Neural cell (in vitro differentiated cells): ENCODE data around the gene MEIS1. TPM values are rescaled to one million over a fixed set of nuclear protein-coding genes. Genes with fewer than 3 reads are reported as not detected.

Experiments
- H2AFZ ChIP-seq: fragments of 200-600, 300-800 bp; sonication (generic), shearing (Covaris generic); 2 replicates; pipeline ENCODE4 v1.6.0; 2014; ENCODE audit warnings: low read depth, mild to moderate bottlenecking, antibody characterized with exemption, low read length, moderate library complexity
- H3F3A ChIP-seq: fragments of 200-600 bp; shearing (Covaris generic); 2 replicates; pipeline ENCODE4 v1.6.1; 2016; ENCODE audit warnings: mild to moderate bottlenecking, moderate library complexity, mixed read lengths, antibody characterized with exemption, low read length; ENCODE audit not compliant: insufficient read depth, poor library complexity, severe bottlenecking
- H3K27ac ChIP-seq: fragments of 200-600, 300-800 bp; sonication (generic), shearing (Covaris generic); 2 replicates; pipeline ENCODE4 v1.5.1; 2014; ENCODE audit warnings: mild to moderate bottlenecking, low read length, moderate library complexity
- H3K27me3 ChIP-seq: fragments of 300-800, 200-600 bp; sonication (generic), shearing (Covaris generic); 2 replicates; pipeline ENCODE4 v1.6.0; 2014; ENCODE audit warnings: mild to moderate bottlenecking, low read depth, low read length, moderate library complexity; ENCODE audit not compliant: insufficient read depth
- H3K36me3 ChIP-seq: fragments of 300-800, 200-600 bp; sonication (generic), shearing (Covaris generic); 2 replicates; pipeline ENCODE4 v1.5.1; 2014; ENCODE audit warnings: mild to moderate bottlenecking, antibody characterized with exemption, low read length, moderate library complexity; ENCODE audit not compliant: insufficient read depth
- H3K4me2 ChIP-seq: fragments of 300-800, 200-600 bp; sonication (generic), shearing (Covaris generic); 2 replicates; pipeline ENCODE4 v1.6.0; 2014; ENCODE audit warnings: mild to moderate bottlenecking, low read length
- H3K4me3 ChIP-seq: fragments of 300-800, 200-600 bp; sonication (generic), shearing (Covaris generic); 2 replicates; pipeline ENCODE4 v1.5.1; 2014; ENCODE audit warnings: mild to moderate bottlenecking, low read length, moderate library complexity
- H3K79me2 ChIP-seq: fragments of 200-600 bp; shearing (Covaris generic); replicated peaks from 2 replicates; pipeline ENCODE4 v1.6.0; 2014; ENCODE audit warnings: mild to moderate bottlenecking, low read length, moderate library complexity; ENCODE audit not compliant: insufficient read depth
- H3K9ac ChIP-seq: fragments of 300-800, 200-600 bp; sonication (generic), shearing (Covaris generic); 2 replicates; pipeline ENCODE4 v1.6.1; 2016; ENCODE audit warnings: mild to moderate bottlenecking, low read length, mixed read lengths
- H3K9me2 ChIP-seq: fragments of 200-600 bp; shearing (Covaris generic); 2 replicates; pipeline ENCODE4 v1.6.1; 2016; ENCODE audit warnings: mild to moderate bottlenecking, low read length, mixed read lengths; ENCODE audit not compliant: insufficient read depth
- H3K9me3 ChIP-seq: fragments of 200-600, 300-800 bp; sonication (generic), shearing (Covaris generic); 2 replicates; pipeline ENCODE4 v1.6.1; 2016; ENCODE audit warnings: mild to moderate bottlenecking, mixed run types, low read length, moderate library complexity, mixed read lengths
- H4K20me1 ChIP-seq: fragments of 200-600 bp; shearing (Covaris generic); 2 replicates; pipeline ENCODE4 v1.6.1; 2016; ENCODE audit warnings: mild to moderate bottlenecking, mixed run types; ENCODE audit not compliant: insufficient read depth
- CTCF ChIP-seq: fragments of 450-650 bp; IDR thresholded peaks from 2 replicates; pipeline ENCODE4 v1.5.1; 2014; ENCODE audit warnings: antibody characterized with exemption, mild to moderate bottlenecking, moderate library complexity; ENCODE audit not compliant: poor library complexity, severe bottlenecking
- EP300 ChIP-seq: fragments of 450-650 bp; conservative IDR thresholded peaks from 2 replicates; pipeline ENCODE4 v1.6.1; 2014; ENCODE audit warnings: antibody characterized with exemption, mild to moderate bottlenecking, moderate library complexity; ENCODE audit not compliant: poor library complexity, severe bottlenecking
- EZH2 ChIP-seq: fragments of 200-600, 300-800 bp; shearing (Covaris generic), sonication (generic); IDR thresholded peaks from 2 replicates; pipeline ENCODE4 v1.6.1; 2014; ENCODE audit warnings: antibody characterized with exemption, low read length, borderline replicate concordance, mild to moderate bottlenecking; ENCODE audit not compliant: insufficient read depth, poor library complexity, severe bottlenecking
- MXI1 ChIP-seq: fragments of 450-650 bp; conservative IDR thresholded peaks from 2 replicates; pipeline ENCODE4 v1.6.1; 2014; ENCODE audit warnings: antibody characterized with exemption, mild to moderate bottlenecking; ENCODE audit not compliant: poor library complexity, severe bottlenecking
- POLR2AphosphoS5 ChIP-seq: IDR thresholded peaks from 2 replicates; pipeline ENCODE4 v1.6.1; 2012
- RAD21 ChIP-seq: fragments of 450-650 bp; conservative IDR thresholded peaks from 2 replicates; pipeline ENCODE4 v1.6.1; 2014; ENCODE audit warnings: antibody characterized with exemption, mild to moderate bottlenecking, moderate library complexity
- REST ChIP-seq: IDR thresholded peaks from 2 replicates; pipeline ENCODE4 v1.6.1; 2012; ENCODE audit warnings: borderline replicate concordance
- SMC3 ChIP-seq: fragments of 450-650 bp; conservative IDR thresholded peaks from 2 replicates; pipeline ENCODE4 v1.6.1; 2014; ENCODE audit warnings: antibody characterized with exemption, mild to moderate bottlenecking, moderate library complexity; ENCODE audit not compliant: poor library complexity
- TAF1 ChIP-seq: IDR thresholded peaks from 2 replicates; pipeline ENCODE4 v1.6.1; 2012; ENCODE audit warnings: low read depth
- polyA plus RNA-seq: library from polyadenylated mRNA; depleted of rRNA; stranded (reverse); fragments of >200 nt; gene quantifications from 2 replicates; pipeline ENCODE4 v1.2.3, GENCODE V29; 2014

Gene MEIS1
- polyA plus RNA-seq, 1 donor from 2014 or later = 46.5 TPM

DNA sequence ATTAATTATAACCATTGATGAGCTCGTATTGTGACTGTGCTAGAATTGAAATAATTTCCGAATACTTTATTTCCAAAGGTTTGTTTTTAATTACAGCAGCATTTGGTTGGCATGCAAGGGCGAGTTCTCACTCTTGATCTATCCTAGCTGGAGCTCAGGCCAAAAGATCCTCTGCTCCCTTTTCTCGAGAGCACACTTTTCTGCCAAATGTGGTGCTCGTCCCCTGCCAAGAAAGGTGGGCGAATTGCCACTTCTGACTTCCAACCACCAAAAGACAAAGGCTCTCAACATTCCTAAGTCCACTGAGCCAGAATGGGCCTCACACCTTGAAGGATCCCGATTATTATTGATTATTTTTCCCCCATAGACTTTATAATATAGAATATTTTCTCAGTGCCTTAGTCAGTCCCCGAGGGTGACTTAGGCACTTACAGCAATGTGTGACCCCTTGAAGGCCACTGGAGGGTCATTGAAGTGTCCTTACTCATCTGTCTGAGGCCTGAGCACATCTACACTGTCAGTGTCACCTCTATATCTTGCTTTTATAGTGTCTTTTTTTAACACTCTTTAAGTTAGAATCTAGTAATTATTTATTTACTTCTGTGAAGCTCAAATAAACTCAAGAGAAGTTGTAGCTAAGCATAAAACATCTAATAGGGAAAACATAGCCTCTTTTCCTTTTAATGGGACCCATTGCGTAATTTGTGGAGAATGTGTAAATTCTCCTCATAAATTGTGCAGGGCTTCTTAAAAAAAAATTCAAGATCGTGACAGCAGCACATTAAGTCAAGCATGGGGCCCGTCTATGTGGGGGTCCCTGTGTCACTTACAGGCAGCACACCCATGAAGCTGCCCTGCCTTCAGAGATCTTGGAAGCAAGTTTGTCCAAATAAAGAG is 98.3 kb downstream of the MEIS1 start:
- no peaks in the 10 kb centered on the region for H4K20me1 ChIP-seq
- H3K27ac ChIP-seq = peak overlapping the region; percentile 38
- H3K9me2 ChIP-seq = no peaks in the 10 kb centered on the region
- no peaks in the 10 kb centered on the region for H3K27me3 ChIP-seq
- no peak overlapping the region for H3K9ac ChIP-seq
- no peaks in the 10 kb centered on the region for H3K79me2 ChIP-seq
- H2AFZ ChIP-seq = no peak overlapping the region
- no peak for TF ChIP-seq POLR2AphosphoS5
- TF ChIP-seq EP300 = no peak
- no peak for TF ChIP-seq RAD21
- TF ChIP-seq SMC3 = no peak
- TF ChIP-seq REST = no peak
- TF ChIP-seq EZH2 = no peak
- no peak for TF ChIP-seq TAF1
- no peak for TF ChIP-seq MXI1
- no peak for TF ChIP-seq CTCF
- H3K9me3 ChIP-seq = no peaks in the 10 kb centered on the region
- no peak overlapping the region for H3K4me3 ChIP-seq
- H3K36me3 ChIP-seq = no peaks in the 10 kb centered on the region
- H3F3A ChIP-seq = peaks cover 2% of the 10 kb centered on the region
- no peak overlapping the region for H3K4me2 ChIP-seq

- TF ChIP-seq RAD21 (no peak), POLR2AphosphoS5 (no peak)
- Histone ChIP-seq H3K9me3 (no peaks in the 10 kb centered on the region), H3K27ac (no peak overlapping the region), H3K79me2 (no peaks in the 10 kb centered on the region), H3K4me3 (no peak overlapping the region), H2AFZ (no peak overlapping the region), H3K27me3 (no peaks in the 10 kb centered on the region), H3K9ac (no peak overlapping the region), H4K20me1 (no peaks in the 10 kb centered on the region), H3K36me3 (no peaks in the 10 kb centered on the region), H3F3A (peaks cover 2% of the 10 kb centered on the region), H3K4me2 (no peak overlapping the region), H3K9me2 (no peaks in the 10 kb centered on the region)
Measured at GRCh38 chr2:66534461-66534860, 99.5 kb downstream of the MEIS1 start.
